NCI-H510A (cell line): Measurements from ENCODE around the gene ANKRD33B.

Experiments
- DNase-seq: peaks from one replicate; lab custom pipeline; 2025; lab: John Stamatoyannopoulos, UW

ANKRD33B gene

GRCh38 chr5:10579536-10580521, 16.0 kb downstream of the ANKRD33B start:
- no peak for DNase-seq

GRCh38 chr5:10580531-10581423, 16.9 kb downstream of the ANKRD33B start:
- no peak for DNase-seq

- no peak for DNase-seq
Measured at GRCh38 chr5:10581424-10581748, 17.5 kb downstream of the ANKRD33B start.

- no peak for DNase-seq
Measured at GRCh38 chr5:10581867-10582511, 18.1 kb downstream of the ANKRD33B start.

GRCh38 chr5:10582512-10582897, 18.6 kb downstream of the ANKRD33B start:
- no peak for DNase-seq

- no peak for DNase-seq
Measured at GRCh38 chr5:10583663-10584572, 20.0 kb downstream of the ANKRD33B start.

- DNase-seq: no peak
Measured at GRCh38 chr5:10584714-10585517, 21.0 kb downstream of the ANKRD33B start.

GRCh38 chr5:10585518-10585915, 21.6 kb downstream of the ANKRD33B start:
- no peak for DNase-seq

GRCh38 chr5:10586008-10586407, 22.1 kb downstream of the ANKRD33B start:
- no peak for DNase-seq

- DNase-seq: no peak
Measured at GRCh38 chr5:10586555-10586954, 22.7 kb downstream of the ANKRD33B start.

- DNase-seq: no peak
Measured at GRCh38 chr5:10588109-10588775, 24.4 kb downstream of the ANKRD33B start.

GRCh38 chr5:10588779-10589447, 25.0 kb downstream of the ANKRD33B start:
- no peak for DNase-seq

GRCh38 chr5:10590226-10590999, 26.5 kb downstream of the ANKRD33B start:
- DNase-seq: no peak

GRCh38 chr5:10591159-10591558, 27.3 kb downstream of the ANKRD33B start:
- no peak for DNase-seq

- DNase-seq: no peak
Measured at GRCh38 chr5:10591966-10592365, 28.1 kb downstream of the ANKRD33B start.

GRCh38 chr5:10592601-10593000, 28.7 kb downstream of the ANKRD33B start:
- DNase-seq: no peak

- no peak for DNase-seq
Measured at GRCh38 chr5:10593531-10594181, 29.8 kb downstream of the ANKRD33B start.
